ENCODE results near the gene NBAS. TPM values are rescaled to one million over a fixed set of nuclear protein-coding genes. Genes with fewer than 3 reads are reported as not detected.
A peak's percentile ranks its signal among the peaks of the same experiment; 100 is the strongest.
"Not testable (repeated sequence)": the region's sequence is repeated elsewhere in the genome, so short reads cannot be mapped to it uniquely, and the experiment has no call there.

Gene NBAS
- total RNA-seq, 1 experiment from 2014 or later: 35.1 TPM

DNA sequence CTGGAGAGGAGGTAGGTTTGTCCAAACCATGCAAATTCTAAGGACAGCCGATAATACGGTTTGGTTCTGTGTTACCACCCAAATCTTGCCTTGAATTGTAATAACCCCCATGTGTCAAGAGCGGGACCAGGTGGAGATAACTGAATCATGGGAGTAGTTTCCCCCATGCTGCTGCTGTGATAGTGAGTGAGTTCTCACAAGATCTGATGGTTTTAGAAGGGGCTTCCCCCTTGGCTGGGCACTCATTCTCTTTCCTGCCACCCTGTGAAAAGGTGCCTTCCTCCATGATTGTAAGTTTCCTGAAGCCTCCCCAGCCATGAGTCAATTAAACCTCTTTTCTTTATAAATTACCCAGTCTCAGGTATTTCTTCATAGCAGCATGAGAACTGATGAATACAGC, 295.2 kb downstream of the NBAS start:
- DNase-seq (ENCODE audit: low read depth): no peak

GRCh38 chr2:15263976-15264685, 297.0 kb downstream of the NBAS start:
- no peak for DNase-seq (ENCODE audit: low read depth)

- no peak for DNase-seq (ENCODE audit: low read depth)
Measured at GRCh38 chr2:15262792-15263191, 298.3 kb downstream of the NBAS start.

DNA sequence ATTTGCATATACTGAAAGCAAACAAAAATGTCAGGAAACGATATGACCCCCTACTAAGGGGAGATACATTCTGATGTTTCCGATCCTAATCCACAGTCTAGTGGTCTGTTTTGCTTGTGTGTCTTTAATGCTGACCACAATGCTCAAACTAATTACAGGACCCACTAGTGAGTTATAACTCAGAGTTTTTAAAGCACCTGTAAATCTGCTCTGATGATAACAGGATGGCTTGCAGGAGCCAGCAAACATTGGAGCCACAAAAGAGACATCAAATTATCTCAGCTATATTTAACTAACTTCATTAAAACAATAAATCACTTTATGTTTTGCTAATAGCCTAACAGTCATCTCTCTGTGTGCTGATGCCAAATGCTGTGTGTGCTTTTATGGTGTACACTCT, 300.3 kb downstream of the NBAS start:
- no peak for DNase-seq (ENCODE audit: low read depth)

GRCh38 chr2:15260196-15260595, 300.9 kb downstream of the NBAS start:
- no peak for DNase-seq (ENCODE audit: low read depth)

DNA sequence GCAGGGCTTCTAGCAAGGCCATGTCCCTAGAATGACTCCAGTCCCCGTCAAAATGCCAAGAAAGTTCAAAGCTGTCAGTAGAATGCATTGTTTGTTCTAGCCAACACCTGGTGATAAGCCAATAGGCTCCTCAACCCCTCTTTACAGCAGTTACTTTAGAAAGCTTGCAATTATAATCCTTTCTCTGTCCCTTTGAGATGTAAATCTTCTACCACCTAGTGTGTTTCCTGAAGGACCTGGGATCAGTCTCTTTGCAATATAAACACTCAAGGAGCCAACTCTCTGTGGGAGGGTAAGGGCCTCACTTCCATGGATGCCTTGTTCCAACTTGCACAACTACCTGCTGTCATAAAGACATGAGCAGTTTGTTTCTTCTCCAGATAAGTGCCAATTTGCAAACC, 301.8 kb downstream of the NBAS start:
- no peak for DNase-seq (ENCODE audit: low read depth)

DNA sequence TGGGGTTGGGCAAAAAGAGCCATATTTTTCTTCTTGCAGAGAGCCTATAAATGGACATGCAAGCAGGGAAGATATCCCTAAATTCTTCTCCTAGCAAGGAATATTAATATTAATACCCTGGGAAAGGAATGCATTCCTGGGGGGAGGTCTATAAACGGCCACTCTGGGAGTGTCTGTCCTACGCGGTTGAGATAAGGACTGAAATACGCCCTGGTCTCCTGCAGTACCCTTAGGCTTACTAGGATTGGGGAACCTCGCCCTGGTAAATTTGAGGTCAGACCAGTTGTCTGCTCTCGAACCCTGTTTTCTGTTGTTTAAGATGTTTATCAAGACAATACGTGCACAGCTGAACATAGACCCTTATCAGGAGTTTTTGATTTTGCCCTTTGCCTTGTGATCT, 302.7 kb downstream of the NBAS start:
- DNase-seq (ENCODE audit: low read depth): not testable (repeated sequence)

DNA sequence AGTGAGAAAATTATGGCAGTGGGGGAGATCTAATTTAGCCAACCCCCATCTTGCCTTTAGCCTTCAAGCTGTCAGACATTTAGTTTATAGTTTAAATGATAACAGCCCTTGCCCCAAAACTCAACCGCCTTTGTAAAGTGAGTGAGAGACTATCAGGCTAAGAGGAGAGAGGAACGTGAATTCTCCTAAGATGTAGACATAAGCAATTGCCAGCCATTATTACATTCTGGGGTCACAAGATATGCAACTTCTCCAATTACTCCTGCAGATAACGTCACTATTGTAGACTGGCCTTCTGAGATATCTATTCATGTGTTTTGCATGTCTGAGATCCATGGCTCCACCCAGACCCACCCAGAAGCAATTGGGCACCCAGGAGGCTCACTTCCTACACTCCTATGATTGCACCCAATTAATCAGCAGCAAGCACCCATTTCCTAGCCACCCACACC, 307.3 kb downstream of the NBAS start:
- no peak for DNase-seq (ENCODE audit: low read depth)

DNA sequence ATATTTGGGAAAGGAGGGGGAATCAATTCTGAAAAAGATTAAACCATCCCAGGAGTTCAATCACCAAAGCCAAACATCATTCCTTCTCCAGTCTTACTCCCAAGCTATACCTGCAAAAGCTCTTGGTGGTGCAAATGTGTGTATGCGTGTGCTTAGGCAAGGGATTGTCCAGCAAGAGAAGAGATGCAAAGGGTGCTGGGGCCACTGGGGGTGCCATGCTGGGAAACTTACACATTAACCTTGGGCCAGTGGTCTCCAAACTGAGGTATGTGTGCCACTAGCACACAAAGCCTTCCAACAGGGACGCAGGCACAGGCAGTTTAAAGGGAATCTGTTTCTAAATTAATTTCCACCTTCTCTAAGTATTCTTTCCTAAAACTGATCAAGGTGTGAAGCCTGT, 307.9 kb downstream of the NBAS start:
- DNase-seq (ENCODE audit: low read depth): no peak

GRCh38 chr2:15251753-15252152, 309.4 kb downstream of the NBAS start:
- DNase-seq (ENCODE audit: low read depth): no peak

DNA sequence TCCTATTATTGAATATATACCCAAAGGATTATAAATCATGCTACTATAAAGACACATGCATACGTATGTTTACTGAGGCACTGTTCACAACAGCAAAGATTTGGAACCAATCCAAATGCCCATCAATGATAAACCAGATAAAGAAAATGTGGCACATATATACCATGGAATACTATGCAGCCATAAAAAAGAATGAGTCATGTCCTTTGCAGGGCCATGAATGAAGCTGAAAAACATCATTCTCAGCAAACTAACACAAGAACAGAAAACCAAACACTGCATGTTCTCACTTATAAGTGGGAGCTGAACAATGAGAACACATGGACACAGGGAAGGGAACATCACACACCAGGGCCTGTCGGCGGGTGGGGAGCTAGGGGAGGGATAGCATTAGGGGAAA, 310.2 kb downstream of the NBAS start:
- DNase-seq (ENCODE audit: low read depth): not testable (repeated sequence)

GRCh38 chr2:15246870-15247269, 314.3 kb downstream of the NBAS start:
- no peak for DNase-seq (ENCODE audit: low read depth)

- no peak for DNase-seq (ENCODE audit: low read depth)
Measured at GRCh38 chr2:15243762-15244161, 317.4 kb downstream of the NBAS start.

GRCh38 chr2:15242936-15243461, 318.1 kb downstream of the NBAS start:
- peak; percentile 65 for DNase-seq (ENCODE audit: low read depth)

DNA sequence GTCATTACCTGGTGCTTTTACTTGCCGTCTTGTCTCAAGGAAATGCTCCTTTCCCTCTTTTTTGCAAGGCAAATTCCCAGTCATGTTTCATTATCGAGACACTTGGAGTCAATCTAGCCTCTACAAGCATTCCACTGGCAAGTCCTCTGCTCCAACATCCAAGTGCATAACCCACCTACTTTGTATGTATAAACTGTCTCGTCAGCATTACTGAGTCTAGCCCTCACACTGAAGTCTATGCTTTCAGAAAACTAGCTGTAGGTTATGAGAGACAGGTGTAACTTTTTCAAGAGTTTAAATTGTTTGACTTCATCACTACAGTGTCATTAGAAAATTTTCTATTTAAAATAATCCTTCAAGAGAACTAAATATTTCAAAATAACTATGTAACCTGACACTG, 319.2 kb downstream of the NBAS start:
- DNase-seq (ENCODE audit: low read depth): no peak

DNA sequence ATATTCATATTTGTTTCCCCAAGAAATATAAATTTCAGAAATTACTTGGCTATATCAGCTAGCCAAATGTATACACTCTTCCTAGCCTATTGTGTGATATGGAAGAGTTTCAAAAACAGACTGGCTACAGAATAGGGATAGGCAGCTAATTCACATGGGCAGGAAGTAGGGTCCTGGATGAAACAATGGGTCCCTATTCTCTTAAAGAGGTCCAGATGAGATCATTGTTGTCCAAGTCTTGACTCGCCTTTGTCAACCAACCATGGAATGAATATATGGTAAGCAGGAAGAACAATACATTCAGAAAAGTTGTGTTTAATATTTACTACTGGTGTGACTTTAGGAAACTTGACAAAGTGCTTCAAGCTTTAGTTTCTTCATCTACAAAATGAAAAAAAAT, 319.9 kb downstream of the NBAS start:
- DNase-seq (ENCODE audit: low read depth): no peak

GRCh38 chr2:15238028-15238427, 323.1 kb downstream of the NBAS start:
- DNase-seq (ENCODE audit: low read depth): no peak

DNA sequence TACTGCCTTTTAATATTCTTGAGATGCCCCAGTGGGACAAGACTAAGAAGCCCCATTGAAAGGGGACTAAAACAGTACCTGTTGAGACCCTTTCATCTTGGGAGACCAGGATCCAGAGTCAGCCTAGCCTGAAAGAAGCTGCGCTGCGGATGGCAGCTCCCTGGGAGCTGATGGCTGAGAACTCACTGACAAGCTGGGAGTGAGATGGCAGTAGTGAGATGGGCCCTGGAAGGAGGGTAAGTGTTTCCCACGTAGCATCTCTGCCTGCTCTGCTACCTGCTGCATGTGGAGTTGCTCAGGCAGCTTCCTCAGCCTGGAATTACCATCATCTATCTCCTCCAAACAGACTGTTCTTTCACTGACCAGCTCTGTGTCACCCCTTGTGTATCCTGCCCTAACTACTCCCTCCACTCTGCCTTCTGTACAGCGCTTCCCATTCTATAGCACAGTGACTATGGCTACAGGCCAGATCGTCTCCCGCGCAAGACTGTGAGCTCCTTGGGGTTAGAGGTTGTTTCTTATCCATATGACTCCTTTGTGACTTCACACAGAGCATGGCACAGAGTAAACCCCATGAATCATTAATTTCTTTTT, 330.4 kb downstream of the NBAS start:
- no peak for DNase-seq (ENCODE audit: low read depth)

- DNase-seq (ENCODE audit: low read depth): no peak
Measured at GRCh38 chr2:15226661-15227060, 334.5 kb downstream of the NBAS start.

DNA sequence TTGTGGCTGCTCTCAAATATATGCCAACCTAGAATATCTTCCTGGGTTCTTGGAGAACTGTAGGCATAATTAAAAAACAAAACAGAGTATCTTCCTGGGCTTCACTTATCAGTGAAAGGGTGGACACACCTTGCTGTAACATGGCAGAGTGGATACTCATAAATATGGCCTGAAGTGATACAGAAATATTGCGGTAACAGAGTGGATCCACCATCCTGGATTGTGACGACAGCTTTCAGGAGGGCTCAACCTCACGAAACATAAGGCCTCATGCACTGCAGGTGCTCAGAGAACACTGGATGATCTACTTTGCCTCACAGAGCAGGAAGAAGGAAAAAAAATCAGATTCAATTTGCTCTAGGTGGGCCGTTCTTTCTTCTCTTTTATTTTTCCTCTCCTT, 336.0 kb downstream of the NBAS start:
- no peak for DNase-seq (ENCODE audit: low read depth)

GRCh38 chr2:15224641-15225040, 336.5 kb downstream of the NBAS start:
- no peak for DNase-seq (ENCODE audit: low read depth)

DNA sequence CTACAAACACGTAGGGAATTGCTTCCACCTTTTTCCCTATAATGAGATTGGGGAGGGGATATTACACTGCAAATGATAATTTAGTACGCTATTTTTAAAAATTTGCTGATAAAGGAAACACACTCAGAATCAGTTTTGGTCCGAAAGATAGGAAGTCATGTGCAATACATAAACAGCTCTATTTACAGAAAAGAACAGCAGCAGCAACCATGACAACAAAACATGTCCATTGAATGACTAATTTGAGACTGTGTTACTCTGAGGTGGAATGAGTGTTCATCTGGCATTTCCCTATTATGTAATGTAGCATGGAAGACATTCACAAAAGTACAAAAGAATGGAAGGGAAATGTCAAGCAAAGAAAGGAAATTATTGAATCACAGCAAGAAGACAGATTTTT, 337.2 kb downstream of the NBAS start:
- peak; percentile 91 for DNase-seq (ENCODE audit: low read depth)

GRCh38 chr2:15222856-15223255, 338.3 kb downstream of the NBAS start:
- peak; percentile 40 for DNase-seq (ENCODE audit: low read depth)

Data from LHCN-M2 (cell line).